Right lobe of liver (tissue), 4 donors: Measurements from ENCODE around the gene TSPAN9.

Experiments used
- POLR2A ChIP-seq: fragments of 450-650 bp; IDR thresholded peaks from one replicate; pipeline ENCODE4 v1.6.1; 2017; ENCODE audit warnings: antibody characterized with exemption, mild to moderate bottlenecking
- TF ChIP-seq, protein P1 (sequence below), 4 donors: fragments of 200-600 bp in 3 of 4; fragments of 450-650 bp in 1 of 4; IDR thresholded peaks; one replicate each; pipeline versions ENCODE4 v1.5.1 to v1.8.0; 2016 to 2022; ENCODE audit warnings: antibody characterized with exemption in 4 of 4, mild to moderate bottlenecking in 2 of 4
- donor health status: DM: no; HTN: no; CAD: no.
- donor health status: DM: no; HTN: no; CAD: no.
- donor health status: DM: no; HTN: yes; CAD: no.

DNA sequence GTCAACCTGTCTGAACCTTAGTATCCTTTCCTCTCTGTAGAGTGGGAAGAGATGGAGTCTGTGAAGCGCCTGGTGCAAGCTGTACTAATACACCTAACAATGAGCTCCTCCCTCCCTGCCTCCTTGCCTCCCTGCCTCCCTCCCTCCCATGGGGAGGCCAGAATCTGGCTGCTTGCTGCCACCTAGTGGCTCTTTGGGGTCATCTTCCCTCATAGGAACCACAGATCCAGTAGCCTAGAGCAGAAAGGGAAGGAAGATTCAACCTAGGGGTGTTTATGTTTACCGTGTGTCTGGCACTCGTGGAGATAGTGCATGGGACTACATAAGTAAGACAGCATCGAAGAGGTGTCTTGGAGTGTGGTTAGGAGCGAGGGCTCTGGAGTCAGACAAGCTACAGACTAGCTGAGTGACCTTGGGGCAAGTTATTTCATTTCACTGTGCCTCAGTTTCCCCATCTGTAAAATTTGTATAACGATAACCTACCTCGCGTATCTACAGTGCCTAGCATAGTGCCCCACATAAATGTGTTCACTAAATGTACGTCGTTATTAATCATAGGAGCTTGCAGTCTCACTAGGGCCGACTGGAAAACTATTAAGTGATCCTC is 35.5 kb upstream of the TSPAN9 start:
- TF ChIP-seq, protein P1, sequence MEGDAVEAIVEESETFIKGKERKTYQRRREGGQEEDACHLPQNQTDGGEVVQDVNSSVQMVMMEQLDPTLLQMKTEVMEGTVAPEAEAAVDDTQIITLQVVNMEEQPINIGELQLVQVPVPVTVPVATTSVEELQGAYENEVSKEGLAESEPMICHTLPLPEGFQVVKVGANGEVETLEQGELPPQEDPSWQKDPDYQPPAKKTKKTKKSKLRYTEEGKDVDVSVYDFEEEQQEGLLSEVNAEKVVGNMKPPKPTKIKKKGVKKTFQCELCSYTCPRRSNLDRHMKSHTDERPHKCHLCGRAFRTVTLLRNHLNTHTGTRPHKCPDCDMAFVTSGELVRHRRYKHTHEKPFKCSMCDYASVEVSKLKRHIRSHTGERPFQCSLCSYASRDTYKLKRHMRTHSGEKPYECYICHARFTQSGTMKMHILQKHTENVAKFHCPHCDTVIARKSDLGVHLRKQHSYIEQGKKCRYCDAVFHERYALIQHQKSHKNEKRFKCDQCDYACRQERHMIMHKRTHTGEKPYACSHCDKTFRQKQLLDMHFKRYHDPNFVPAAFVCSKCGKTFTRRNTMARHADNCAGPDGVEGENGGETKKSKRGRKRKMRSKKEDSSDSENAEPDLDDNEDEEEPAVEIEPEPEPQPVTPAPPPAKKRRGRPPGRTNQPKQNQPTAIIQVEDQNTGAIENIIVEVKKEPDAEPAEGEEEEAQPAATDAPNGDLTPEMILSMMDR (IDR thresholded peaks at IDR 0.05): peak; percentile 35 to 61 (median 49)
- no peak for TF ChIP-seq POLR2A
